ENCODE measurements around the gene NR2E1.

The NR2E1 gene

GRCh38 chr6:108170332-108171290 lies 4.8 kb downstream of the NR2E1 start:
- no peak for DNase-seq (ENCODE audit: extremely low spot score)
- CTCF ChIA-PET = no interaction called here
- POLR2A ChIA-PET = no interaction called here
- no peak for TF ChIP-seq CTCF (IDR thresholded peaks at IDR 0.05; ENCODE audit: control extremely low read depth, extremely low read depth, low read depth, missing control alignments)

- ChIA-PET POLR2A (no interaction called here), CTCF (interaction anchor here (1.4 kb wide), 1 partner anchor 15 kb away, joined by 4 read pairs; no protein-coding TSS in a partner anchor)
- DNase-seq (ENCODE audit: extremely low spot score) = no peak
- TF ChIP-seq CTCF (IDR thresholded peaks at IDR 0.05; ENCODE audit: control extremely low read depth, extremely low read depth, low read depth, missing control alignments) = no peak
These were observed 5.6 kb downstream of the NR2E1 start for GRCh38 chr6:108171291-108171917.

- no peak for TF ChIP-seq CTCF (IDR thresholded peaks at IDR 0.05; ENCODE audit: control extremely low read depth, extremely low read depth, low read depth, missing control alignments)
- ChIA-PET POLR2A (no interaction called here), CTCF (interaction anchor here (1.4 kb wide), 1 partner anchor 14 kb away, joined by 4 read pairs; no protein-coding TSS in a partner anchor)
- no peak for DNase-seq (ENCODE audit: extremely low spot score)
These were observed 6.2 kb downstream of the NR2E1 start for GRCh38 chr6:108171918-108172516.

GRCh38 chr6:108174371-108175175 lies 8.8 kb downstream of the NR2E1 start:
- ChIA-PET POLR2A (no interaction called here), CTCF (interaction anchor here (1.2 to 1.7 kb wide), 3 partner anchors 13 to 317 kb away, joined by 3 to 5 read pairs (median 4); no protein-coding TSS in a partner anchor)
- no peak for TF ChIP-seq CTCF (IDR thresholded peaks at IDR 0.05; ENCODE audit: control extremely low read depth, extremely low read depth, low read depth, missing control alignments)
- no peak for DNase-seq (ENCODE audit: extremely low spot score)

- ChIA-PET POLR2A (no interaction called here), CTCF (interaction anchor here (0.7 to 1.7 kb wide), 6 partner anchors 10 to 316 kb away, joined by 3 to 5 read pairs (median 3); partner anchors contain the start of gene SNX3)
- no peak for DNase-seq (ENCODE audit: extremely low spot score)
- TF ChIP-seq CTCF (IDR thresholded peaks at IDR 0.05; ENCODE audit: control extremely low read depth, extremely low read depth, low read depth, missing control alignments) = no peak
These were observed 9.4 kb downstream of the NR2E1 start for GRCh38 chr6:108175176-108175591.

Measured in GM10248 (cell line).